BJ (cell line): ENCODE measurements around the gene BCAS3. TPM values are rescaled to one million over a fixed set of nuclear protein-coding genes. Genes with fewer than 3 reads are reported as not detected.

Experiments used
- CTCF ChIA-PET: fragments of 350-600 bp; formaldehyde crosslinking; extraction: SDS; loops from one replicate; lab custom pipeline; 2021; ENCODE audit warnings: antibody characterized with exemption, inconsistent platforms; lab: Yijun Ruan, JAX
- POLR2A ChIA-PET: fragments of 300-600 bp; sonication (Branson Sonifier 250); formaldehyde crosslinking; extraction: SDS; loops from one replicate; lab custom pipeline; 2021; ENCODE audit warnings: antibody characterized with exemption; lab: Charles Lee
- DNase-seq: peaks from one replicate; pipeline ENCODE4 v3.0.0-alpha.2; 2011; ENCODE audit warnings: low read depth
- H3K27me3 ChIP-seq: 2 replicates; pipeline ENCODE4 v1.6.0; 2011; ENCODE audit warnings: low read length; ENCODE audit not compliant: control insufficient read depth, insufficient read depth
- H3K36me3 ChIP-seq: 2 replicates; pipeline ENCODE4 v1.5.1; 2011; ENCODE audit warnings: low read length; ENCODE audit not compliant: control insufficient read depth, insufficient read depth
- H3K4me3 ChIP-seq: 2 replicates; pipeline ENCODE4 v1.5.1; 2011; ENCODE audit warnings: low read depth, mild to moderate bottlenecking, control low read depth, low read length
- CTCF ChIP-seq: IDR thresholded peaks from 2 replicates; pipeline ENCODE4 v1.5.1; 2011; ENCODE audit warnings: low read depth, mild to moderate bottlenecking, control low read depth, inconsistent platforms, low read length, moderate library complexity; ENCODE audit not compliant: insufficient read depth
- polyA plus RNA-seq: library from polyadenylated mRNA; depleted of rRNA; stranded (reverse); fragments of >200 nt; gene quantifications from 2 replicates; pipeline ENCODE4 v1.2.3, GENCODE V29; 2011

BCAS3 gene
- polyA plus RNA-seq, 1 experiment = 19.5 TPM

DNA sequence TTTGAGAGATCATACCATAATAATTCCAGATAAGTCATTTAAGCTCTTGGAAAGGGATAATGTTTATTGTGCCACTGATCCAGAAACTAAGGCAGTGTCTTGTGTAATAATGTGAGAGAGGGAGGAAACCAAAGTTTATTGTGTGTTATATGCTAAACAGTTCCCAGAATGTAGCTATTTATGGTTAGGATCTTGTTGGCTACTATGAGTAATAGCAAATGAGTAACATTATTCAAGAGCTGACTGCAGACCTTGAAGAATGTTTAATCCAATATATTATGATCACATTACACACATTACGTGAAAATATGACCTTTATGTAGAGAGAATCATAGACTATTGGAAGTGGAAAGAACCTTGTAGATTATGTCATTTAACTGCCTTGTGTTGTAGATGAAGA, 139.5 kb downstream of the BCAS3 start:
- Histone ChIP-seq H3K4me3 (no peak overlapping the region), H3K27me3 (no peaks in the 10 kb centered on the region), H3K36me3 (no peaks in the 10 kb centered on the region)
- DNase-seq = peak; percentile 82
- POLR2A ChIA-PET = no interaction called here
- CTCF ChIA-PET = interaction anchor here (0.6 to 0.9 kb wide), 2 partner anchors 595 to 1360 kb away, joined by 3 to 4 read pairs; no protein-coding TSS in a partner anchor
- TF ChIP-seq CTCF = no peak

- DNase-seq = no peak
- Histone ChIP-seq H3K27me3 (no peaks in the 10 kb centered on the region), H3K4me3 (no peak overlapping the region), H3K36me3 (no peaks in the 10 kb centered on the region)
- POLR2A ChIA-PET = no interaction called here
- CTCF ChIA-PET = no interaction called here
- TF ChIP-seq CTCF = no peak
Observed at GRCh38 chr17:60819447-60820130, 141.9 kb downstream of the BCAS3 start.

DNA sequence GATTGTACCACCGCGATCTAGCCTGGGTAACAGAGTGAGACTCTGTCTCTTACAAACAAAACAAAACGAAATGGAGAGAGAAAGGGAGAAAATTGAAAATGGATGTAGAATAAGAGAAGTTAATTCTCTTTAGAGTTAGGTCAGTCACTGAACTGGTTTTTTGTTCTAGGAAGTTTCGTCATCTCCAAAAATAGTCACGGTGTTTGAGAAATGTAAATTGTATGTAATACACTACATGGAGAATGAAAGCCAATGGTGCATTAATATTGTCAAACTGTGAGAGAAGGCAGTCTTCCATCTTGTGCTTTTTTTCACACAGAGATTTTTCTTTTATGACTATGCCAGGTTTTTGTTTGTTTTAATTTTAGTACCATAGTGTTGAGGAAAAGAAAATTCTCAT, 145.9 kb downstream of the BCAS3 start:
- POLR2A ChIA-PET = no interaction called here
- Histone ChIP-seq H3K36me3 (no peaks in the 10 kb centered on the region), H3K27me3 (no peaks in the 10 kb centered on the region), H3K4me3 (no peak overlapping the region)
- CTCF ChIA-PET = interaction anchor here (1.3 kb wide), 1 partner anchor 103 kb away, joined by 3 read pairs; no protein-coding TSS in a partner anchor
- TF ChIP-seq CTCF = no peak
- DNase-seq = no peak

- POLR2A ChIA-PET = no interaction called here
- DNase-seq = no peak
- CTCF ChIA-PET = no interaction called here
- Histone ChIP-seq H3K36me3 (no peaks in the 10 kb centered on the region), H3K27me3 (no peaks in the 10 kb centered on the region), H3K4me3 (no peak overlapping the region)
- no peak for TF ChIP-seq CTCF
Observed at GRCh38 chr17:60825351-60825750, 147.7 kb downstream of the BCAS3 start.

DNA sequence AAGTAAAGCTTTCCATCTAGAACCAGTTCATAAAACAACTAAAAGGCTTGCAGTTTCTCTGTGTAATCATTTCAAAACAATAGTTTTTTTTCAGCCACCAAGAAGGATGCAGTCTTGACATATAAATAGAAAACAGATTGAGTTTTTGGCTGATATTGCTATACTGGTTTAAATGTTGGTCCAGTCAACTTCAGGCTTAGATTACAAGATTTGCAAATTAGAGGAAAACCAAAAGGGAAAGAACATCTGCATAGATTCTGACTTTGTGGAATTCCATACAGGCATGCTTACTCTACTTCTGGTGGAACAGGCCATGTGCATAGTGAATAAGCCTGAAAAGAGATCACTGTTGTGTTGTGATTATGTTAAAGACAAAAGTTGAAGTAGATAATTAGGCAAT, 150.3 kb downstream of the BCAS3 start:
- DNase-seq = peak; percentile 19
- H3K4me3 ChIP-seq = no peak overlapping the region
- no peak for TF ChIP-seq CTCF
- no peaks in the 10 kb centered on the region for H3K36me3 ChIP-seq
- H3K27me3 ChIP-seq = no peaks in the 10 kb centered on the region
- POLR2A ChIA-PET = no interaction called here
- CTCF ChIA-PET = no interaction called here
